Activated CD8-positive, alpha-beta T cell treated with anti-CD3 and anti-CD28 coated beads for 36 hours (primary cell): Measurements from ENCODE around the gene C22orf15. TPM values are rescaled to one million over a fixed set of nuclear protein-coding genes. Genes with fewer than 3 reads are reported as not detected.
A peak's percentile ranks its signal among the peaks of the same experiment; 100 is the strongest.

ENCODE experiments used
- ATAC-seq: fragments of 200-7000 bp; cut with Tn5 transposase; one replicate; pipeline ENCODE4 v1.10.0; 2021; ENCODE audit warnings: mild to moderate bottlenecking, moderate library complexity
- CTCF ChIA-PET: fragments of 350-600 bp; sonication (Branson Sonifier 250); formaldehyde crosslinking; loops from one replicate; lab custom pipeline; 2021; ENCODE audit warnings: antibody characterized with exemption; lab: Charles Lee
- POLR2A ChIA-PET: fragments of 350-600 bp; sonication (Branson Sonifier 250); formaldehyde crosslinking; loops from one replicate; lab custom pipeline; 2021; ENCODE audit warnings: antibody characterized with exemption; lab: Charles Lee
- DNase-seq: peaks from one replicate; pipeline ENCODE4 v3.0.0-alpha.2; 2020
- H3K27ac Mint-ChIP-seq: one replicate; pipeline ENCODE4 v1.8.0; 2021; ENCODE audit warnings: mild to moderate bottlenecking, mixed read lengths
- H3K27me3 Mint-ChIP-seq: one replicate; pipeline ENCODE4 v1.8.0; 2021; ENCODE audit warnings: mixed read lengths
- H3K36me3 Mint-ChIP-seq: one replicate; pipeline ENCODE4 v1.8.0; 2021; ENCODE audit warnings: low read depth, mixed read lengths
- H3K4me1 Mint-ChIP-seq: one replicate; pipeline ENCODE4 v1.8.0; 2021; ENCODE audit warnings: low read depth, mixed read lengths
- H3K4me3 Mint-ChIP-seq: one replicate; pipeline ENCODE4 v1.8.0; 2021; ENCODE audit warnings: mild to moderate bottlenecking, moderate library complexity, mixed read lengths
- H3K9me3 Mint-ChIP-seq: one replicate; pipeline ENCODE4 v1.8.0; 2021; ENCODE audit warnings: mixed read lengths
- CTCF ChIP-seq: fragments of 200-600 bp; IDR thresholded peaks from one replicate; pipeline ENCODE4 v1.8.0; 2022; ENCODE audit warnings: antibody characterized with exemption, mild to moderate bottlenecking
- intact Hi-C: fragments of 100-400 bp; cut with micrococcal nuclease; formaldehyde crosslinking; loops from one replicate; pipeline ENCODE4 v1.10.0; 2022
- total RNA-seq, 2 experiments: library from RNA; stranded (reverse); gene quantifications; one replicate each; pipeline ENCODE4 v1.2.3, GENCODE V29; 2021

C22orf15 gene
- total RNA-seq, 2 experiments from 2014 or later = 1.1 to 2.1 TPM

DNA sequence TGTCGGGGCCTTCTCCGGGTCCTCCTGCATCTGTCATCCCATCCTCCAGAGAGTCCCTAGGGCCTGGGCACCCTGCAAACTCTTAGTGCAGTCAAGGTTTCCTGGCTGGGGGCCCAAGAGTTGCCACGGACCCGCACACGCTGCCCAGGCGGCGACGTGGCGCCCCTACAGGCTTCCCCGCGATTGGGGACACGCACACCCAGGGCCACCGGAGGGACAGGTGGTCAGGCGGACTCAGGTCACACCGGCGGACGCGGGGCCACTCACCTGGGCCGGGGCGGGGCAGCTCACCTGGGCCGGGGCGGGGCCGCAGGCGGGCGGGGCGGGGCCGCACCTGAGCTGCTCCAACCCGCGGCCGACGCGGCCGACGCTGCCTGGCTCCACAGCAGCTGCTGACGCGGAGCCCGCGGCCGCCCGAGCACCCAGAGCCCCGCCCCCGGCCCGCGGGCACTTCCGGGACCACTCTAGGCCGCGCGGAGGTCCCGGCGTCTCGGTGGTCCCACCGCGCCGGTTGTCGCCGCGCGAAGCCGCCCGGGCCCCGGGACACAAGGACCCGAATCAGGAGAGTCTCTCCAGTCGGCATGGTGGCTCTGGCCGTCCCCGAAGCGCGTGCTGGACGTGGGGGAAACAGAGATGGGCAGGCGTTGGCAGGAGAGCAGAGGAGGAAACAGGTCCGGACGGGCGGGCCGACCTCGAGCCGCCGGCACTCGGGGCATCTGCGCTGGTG is 11.9 kb upstream of the C22orf15 start, which contains the start of gene ZNF70:
ZNF70 (minus strand) TSS at position 399 of the 727 bp plus-strand sequence. CDS start 5,972 bp downstream, outside the sequence.
- Mint-ChIP-seq H3K4me3 (peak within 1 kb of the TSS; percentile 80), H3K27ac (peak within 1 kb of the TSS; percentile 79), H3K4me1 (peaks cover 15% of the 10 kb centered on the region), H3K36me3 (peaks cover under 1% of the 10 kb centered on the region), H3K27me3 (no peaks in the 10 kb centered on the region), H3K9me3 (no peaks in the 10 kb centered on the region)
- peak; percentile 90 for DNase-seq
- no peak for TF ChIP-seq CTCF
- ATAC-seq = peak; percentile 98
- intact Hi-C loops = no loop called here
- POLR2A ChIA-PET = interaction anchor here (0.8 to 2.7 kb wide), 4 partner anchors 9 to 29 kb away, joined by 3 to 19 read pairs (median 4); partner anchors contain the start of gene C22orf15
- CTCF ChIA-PET = interaction anchor here (1.2 to 1.4 kb wide), 2 partner anchors 14 to 18 kb away, joined by 3 read pairs; no protein-coding TSS in a partner anchor

- peak overlapping the region; percentile 79 for H3K27ac Mint-ChIP-seq
- CTCF ChIA-PET = interaction anchor here (1.2 to 1.4 kb wide), 2 partner anchors 14 to 17 kb away, joined by 3 read pairs; no protein-coding TSS in a partner anchor
- H3K4me3 Mint-ChIP-seq = peak overlapping the region; percentile 80
- H3K4me1 Mint-ChIP-seq = peaks cover 15% of the 10 kb centered on the region
- H3K9me3 Mint-ChIP-seq = no peaks in the 10 kb centered on the region
- intact Hi-C loops = no loop called here
- H3K36me3 Mint-ChIP-seq = no peaks in the 10 kb centered on the region
- no peaks in the 10 kb centered on the region for H3K27me3 Mint-ChIP-seq
- ATAC-seq = peak; percentile 20
- POLR2A ChIA-PET = interaction anchor here (0.8 to 2.7 kb wide), 4 partner anchors 8 to 143 kb away, joined by 3 to 19 read pairs (median 4); partner anchors contain the start of gene C22orf15
- TF ChIP-seq CTCF = no peak
- DNase-seq = peak; percentile 47
Observed at GRCh38 chr22:23751441-23751996, 11.3 kb upstream of the C22orf15 start.

DNA sequence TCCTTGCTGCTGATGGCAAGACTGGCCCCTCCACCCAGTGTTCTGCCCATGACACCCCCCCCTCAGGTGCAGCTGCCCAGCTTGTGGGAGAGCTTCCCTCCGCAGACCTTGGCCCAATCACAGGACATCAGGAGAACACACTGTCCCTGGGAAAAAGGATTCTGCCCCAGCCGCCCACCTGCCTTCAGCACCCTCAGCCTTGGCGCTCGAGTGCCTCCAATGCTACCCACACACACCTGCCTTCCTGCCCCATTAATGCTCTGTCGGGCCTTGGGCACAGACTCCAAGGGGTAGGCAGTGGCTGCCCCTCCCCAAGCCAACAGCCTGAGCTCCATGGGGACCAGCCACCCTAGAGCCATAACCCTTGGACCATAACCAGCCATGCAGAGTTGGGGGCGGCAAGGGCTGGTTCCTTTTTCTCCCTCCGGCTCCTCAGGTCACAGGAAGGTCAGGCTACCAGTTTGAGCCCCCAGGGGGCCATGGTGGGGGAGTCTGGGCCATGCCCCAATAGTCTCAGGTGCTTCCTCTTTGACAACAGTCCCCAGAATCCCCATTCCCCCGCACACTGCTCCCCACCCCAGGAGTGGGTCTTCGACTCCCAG is 10.6 kb upstream of the C22orf15 start:
- intact Hi-C loops = no loop called here
- POLR2A ChIA-PET = interaction anchor here (0.8 to 2.7 kb wide), 3 partner anchors 11 to 143 kb away, joined by 3 to 19 read pairs (median 3); partner anchors contain the start of gene C22orf15

GRCh38 chr22:23752750-23753149 is 10.0 kb upstream of the C22orf15 start:
- peaks cover 18% of the 10 kb centered on the region for H3K4me1 Mint-ChIP-seq
- no peaks in the 10 kb centered on the region for H3K36me3 Mint-ChIP-seq
- H3K4me3 Mint-ChIP-seq = no peak overlapping the region
- DNase-seq = no peak
- TF ChIP-seq CTCF = no peak
- intact Hi-C loops = no loop called here
- H3K27me3 Mint-ChIP-seq = no peaks in the 10 kb centered on the region
- ChIA-PET CTCF (interaction anchor here (1.0 kb wide), 2 partner anchors 13 to 15 kb away, joined by 3 read pairs; partner anchors contain the start of gene CHCHD10), POLR2A (interaction anchor here (1.0 to 2.7 kb wide), 4 partner anchors 10 to 142 kb away, joined by 3 to 19 read pairs (median 3); partner anchors contain the start of gene C22orf15)
- no peak for ATAC-seq
- no peaks in the 10 kb centered on the region for H3K9me3 Mint-ChIP-seq
- no peak overlapping the region for H3K27ac Mint-ChIP-seq

More for the DNA sequence above, 10.6 kb upstream of the C22orf15 start:
- no peak for TF ChIP-seq CTCF
- no peak for DNase-seq
- Mint-ChIP-seq H3K4me3 (peak overlapping the region; percentile 80), H3K27me3 (no peaks in the 10 kb centered on the region), H3K4me1 (peaks cover 18% of the 10 kb centered on the region), H3K9me3 (no peaks in the 10 kb centered on the region), H3K36me3 (no peaks in the 10 kb centered on the region), H3K27ac (peak overlapping the region; percentile 46)
- no peak for ATAC-seq
- CTCF ChIA-PET = interaction anchor here (1.2 kb wide), 1 partner anchor 13 kb away, joined by 3 read pairs; no protein-coding TSS in a partner anchor
